Forelimb muscle (tissue), 1 donor: ENCODE results near the gene CCDC60. TPM values are rescaled to one million over a fixed set of nuclear protein-coding genes. Genes with fewer than 3 reads are reported as not detected.

Experiments used
- DNase-seq: peaks from one replicate; pipeline ENCODE4 v3.0.0-alpha.2; 2013; ENCODE audit warnings: low read depth
- polyA plus RNA-seq: library from polyadenylated mRNA; unstranded; fragments of 120-200 nt; gene quantifications from one replicate; pipeline ENCODE4 v1.2.1, GENCODE V29; 2013; ENCODE audit not compliant: insufficient read length

Gene CCDC60
- polyA plus RNA-seq, 1 donor: 0.09 TPM

DNA sequence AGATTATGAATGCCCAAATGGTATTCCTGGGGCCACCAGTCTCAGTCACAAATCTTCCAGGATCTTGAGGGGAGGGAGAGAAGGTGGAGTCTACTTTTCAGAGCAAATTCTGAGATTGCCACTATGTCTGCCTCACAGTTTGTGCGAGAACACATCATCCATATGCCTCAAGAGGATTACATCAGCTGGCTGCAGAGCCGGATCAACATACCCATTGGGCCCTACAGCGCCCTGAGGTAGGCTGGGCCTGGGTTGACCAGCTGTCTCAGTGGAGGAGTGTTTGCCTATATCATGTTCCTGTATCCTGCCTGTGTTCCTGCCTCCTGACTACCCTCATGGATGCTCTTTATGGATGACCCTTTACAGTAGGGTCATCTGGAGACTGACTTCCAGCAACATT lies 205.9 kb downstream of the CCDC60 start:
- no peak for DNase-seq

DNA sequence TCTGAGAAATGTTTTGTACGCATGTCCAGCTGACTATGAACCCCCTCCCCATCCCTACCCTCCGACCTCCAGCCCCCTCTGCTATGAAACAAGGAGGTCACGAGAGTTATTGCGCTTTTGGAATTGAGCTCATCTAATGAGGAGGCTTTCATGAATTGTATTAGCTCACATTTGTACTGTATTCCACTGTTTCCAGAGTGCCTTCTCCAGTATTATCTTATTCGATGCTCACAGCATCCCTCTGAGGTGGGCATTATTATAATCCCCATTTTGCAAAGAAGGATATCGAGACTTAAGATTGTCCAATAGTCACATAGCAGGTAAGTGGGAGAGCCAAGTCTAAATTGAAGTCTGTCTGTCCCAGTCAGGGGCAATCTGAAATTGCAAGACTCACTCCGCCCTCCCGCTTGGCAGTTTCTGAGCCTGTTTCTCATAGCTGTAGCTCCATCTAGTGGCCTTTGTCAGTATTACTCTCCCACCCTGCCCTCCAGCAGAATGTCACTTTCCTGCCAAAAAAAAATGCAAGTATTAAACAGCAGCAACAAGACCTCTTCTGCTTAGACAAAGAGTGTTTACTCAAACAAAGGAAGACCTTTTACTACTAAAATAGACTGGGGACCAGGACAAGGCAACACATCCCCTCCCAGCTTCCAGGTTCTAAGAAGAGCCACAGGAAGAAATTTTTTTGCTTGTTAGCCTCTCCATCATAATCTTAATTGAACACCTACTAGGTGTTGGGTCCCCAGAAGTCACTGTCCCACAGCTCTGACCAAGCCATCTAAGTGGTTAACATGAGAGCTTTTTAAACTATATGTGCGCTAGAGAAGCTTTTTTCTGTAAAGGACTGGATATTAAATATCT lies 210.5 kb downstream of the CCDC60 start:
- peak; percentile 57 for DNase-seq

DNA sequence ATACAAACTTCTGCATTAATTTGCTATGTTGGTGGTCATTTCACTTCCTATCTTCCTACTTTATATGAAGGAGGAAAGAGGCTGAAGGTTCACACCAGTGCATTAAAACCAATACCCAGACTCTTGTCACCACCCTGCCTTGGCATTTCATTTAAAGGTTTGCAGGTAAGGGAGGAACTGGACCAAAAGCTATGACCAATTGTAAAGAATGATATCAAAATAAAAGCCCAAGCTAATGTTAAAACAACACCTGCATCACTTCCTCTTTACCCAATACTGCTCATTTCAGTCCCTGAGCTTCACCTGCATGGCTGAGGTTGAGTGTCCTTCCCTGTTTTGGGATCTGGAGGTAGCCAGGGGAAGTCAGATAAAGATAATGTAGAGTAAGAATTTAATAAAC lies 211.8 kb downstream of the CCDC60 start:
- DNase-seq: no peak

DNA sequence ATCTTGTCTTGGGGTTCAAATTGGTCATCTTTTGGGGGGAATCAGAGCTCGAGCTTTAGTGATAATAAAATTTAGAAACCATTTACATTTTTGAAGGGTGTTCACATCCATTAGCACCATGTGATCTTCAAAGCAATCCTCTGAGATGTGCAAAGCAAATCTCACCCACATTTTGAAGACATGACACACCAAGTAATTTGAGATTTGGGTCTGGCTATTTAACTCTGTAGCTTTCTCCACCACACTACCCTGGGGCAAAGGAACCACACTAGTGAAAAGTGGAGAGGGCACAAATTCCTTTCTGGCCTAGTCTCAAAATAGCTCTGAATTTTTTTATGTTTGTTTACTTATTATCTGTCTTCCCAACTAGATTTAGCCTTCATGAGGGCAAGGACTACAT lies 212.5 kb downstream of the CCDC60 start:
- no peak for DNase-seq

DNA sequence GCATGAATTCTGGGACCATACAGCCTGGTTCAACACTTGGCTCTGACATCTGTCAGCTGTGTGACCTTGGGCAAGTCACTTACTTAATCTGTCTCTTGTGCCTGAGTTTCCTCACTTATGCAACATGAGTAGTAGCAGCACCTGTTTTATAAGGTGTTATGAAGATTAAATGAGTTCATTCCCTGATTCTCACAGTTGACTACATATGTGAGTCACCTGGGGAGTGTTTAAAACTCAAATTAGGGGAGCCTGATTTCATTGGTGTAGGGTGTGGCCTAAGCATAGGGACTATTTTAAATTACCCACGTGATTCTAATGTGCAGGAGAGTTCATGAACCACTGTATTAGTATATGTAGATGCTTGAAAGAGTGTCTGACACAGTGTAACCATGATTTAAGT lies 222.3 kb downstream of the CCDC60 start:
- no peak for DNase-seq

DNA sequence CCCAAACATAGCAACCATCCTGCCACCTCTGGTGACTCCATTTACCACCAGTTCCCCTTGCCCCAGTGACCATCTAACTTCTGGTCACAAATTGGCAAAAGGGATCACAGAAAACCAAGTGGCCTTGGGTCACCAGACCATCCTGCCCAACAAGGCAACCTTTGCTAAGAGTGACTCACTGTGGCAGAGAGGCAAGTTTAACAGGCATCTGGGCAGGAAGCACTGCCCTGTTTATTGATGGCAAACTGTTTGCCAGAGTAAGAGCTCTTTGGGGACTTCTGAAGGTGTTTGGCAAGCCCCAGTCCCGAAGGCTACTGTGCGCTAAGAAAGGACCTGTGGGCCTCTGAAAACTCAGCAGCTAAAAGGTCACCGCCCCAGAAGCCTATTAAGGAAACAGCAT lies 230.9 kb downstream of the CCDC60 start:
- no peak for DNase-seq

DNA sequence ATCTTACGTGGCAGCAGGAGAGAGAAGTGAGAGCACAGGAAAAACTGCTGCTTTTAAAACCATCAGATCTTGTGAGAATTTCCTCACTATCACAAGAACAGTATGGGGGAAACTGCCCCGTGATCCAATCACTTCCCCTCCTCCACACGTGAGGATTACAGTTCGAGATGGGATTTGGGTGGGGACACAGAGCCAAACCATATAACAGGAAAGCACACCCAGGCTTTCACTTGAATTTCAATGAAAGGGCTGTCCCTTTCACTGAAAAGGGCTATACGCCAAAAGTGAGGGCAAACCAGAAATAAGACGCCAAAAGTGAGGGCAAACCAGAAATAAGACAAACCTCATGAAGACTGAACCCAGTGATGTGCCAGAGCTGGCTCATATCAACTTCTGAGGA lies 236.2 kb downstream of the CCDC60 start:
- no peak for DNase-seq

DNA sequence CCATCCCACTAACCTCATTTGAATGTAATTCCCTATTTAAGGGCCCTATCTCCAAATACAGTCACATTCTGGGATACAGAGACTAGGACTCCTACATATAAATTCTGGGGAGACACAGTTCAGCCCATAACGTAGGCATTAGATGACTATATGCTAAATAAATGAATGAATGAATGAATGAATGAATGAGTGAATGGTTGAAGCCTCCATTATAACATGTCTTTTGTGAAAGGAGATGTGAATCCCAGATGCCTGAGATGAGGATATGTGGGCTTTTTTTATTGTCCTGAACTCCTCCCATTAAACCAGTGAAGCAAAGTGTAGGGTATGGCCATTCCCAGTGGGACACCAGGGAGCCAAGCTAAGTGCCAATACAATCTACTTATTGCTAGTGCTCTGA lies 238.6 kb downstream of the CCDC60 start:
- no peak for DNase-seq

DNA sequence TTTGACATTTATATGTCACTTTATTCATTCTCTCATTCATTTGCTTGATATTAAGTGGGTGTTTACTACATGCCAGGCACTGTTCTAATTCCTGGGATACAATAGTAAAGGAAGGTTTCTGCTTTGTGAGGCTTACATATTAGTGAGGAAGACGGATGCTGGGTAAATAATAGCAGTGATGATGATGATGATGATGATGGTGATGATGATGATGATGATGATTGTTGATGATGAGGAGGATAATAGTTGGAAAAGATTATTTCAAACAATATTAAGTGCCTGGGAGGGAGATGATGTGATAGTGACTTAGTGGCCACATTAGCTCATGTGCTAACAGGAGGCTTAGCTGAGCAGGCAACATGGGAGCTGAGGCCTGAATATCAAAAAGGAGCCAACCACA lies 239.7 kb downstream of the CCDC60 start:
- DNase-seq: no peak

DNA sequence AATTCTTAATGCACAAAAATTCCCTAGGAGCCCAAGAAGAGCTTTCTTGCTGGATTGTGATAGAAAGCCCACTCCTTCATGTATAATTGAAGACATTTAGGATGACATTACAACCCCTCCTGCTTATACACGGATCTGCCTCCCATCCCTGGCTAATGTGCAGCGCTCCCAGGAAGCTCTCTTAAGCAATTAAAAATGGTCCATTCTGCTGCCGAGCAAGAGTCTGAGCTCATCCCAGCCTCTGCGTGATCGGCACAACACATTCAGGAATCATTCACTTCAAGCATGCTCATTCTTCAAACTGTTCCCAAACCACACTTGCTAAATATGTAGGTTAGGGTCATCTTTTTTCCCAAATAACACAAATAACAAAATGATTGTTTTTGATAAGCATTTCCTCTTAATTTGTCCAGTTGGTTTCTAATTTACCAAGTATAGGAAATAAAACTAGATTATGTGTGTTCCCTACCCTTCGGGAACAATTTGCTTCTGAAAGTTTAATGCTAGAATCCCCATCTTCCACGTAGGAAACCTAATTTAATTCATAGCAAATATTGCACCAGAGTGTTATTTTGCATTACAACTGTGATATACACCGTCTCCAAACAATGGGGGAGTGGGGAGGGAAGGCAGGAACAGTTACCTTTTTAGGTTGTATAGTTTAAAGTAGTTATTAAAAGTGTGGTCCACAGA lies 241.7 kb downstream of the CCDC60 start:
- no peak for DNase-seq

DNA sequence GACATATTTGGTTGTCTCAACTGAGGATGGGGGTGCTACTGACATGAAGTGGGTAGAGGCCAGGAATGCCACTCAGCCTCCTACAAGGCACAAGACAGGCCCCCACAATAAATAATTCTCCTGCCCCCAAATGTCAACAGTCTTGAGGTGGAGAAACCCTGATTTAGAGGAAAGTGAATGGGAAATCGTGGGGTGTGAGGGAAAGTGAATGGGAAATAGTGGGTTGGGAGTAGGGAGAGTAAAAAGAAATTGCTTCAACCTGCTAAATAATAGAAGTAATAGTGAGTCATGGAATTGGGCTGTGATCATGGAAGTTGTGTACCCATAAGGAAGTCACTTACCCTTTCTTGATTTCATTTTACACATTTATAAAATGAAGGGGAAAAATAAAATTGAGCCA lies 242.4 kb downstream of the CCDC60 start:
- no peak for DNase-seq

DNA sequence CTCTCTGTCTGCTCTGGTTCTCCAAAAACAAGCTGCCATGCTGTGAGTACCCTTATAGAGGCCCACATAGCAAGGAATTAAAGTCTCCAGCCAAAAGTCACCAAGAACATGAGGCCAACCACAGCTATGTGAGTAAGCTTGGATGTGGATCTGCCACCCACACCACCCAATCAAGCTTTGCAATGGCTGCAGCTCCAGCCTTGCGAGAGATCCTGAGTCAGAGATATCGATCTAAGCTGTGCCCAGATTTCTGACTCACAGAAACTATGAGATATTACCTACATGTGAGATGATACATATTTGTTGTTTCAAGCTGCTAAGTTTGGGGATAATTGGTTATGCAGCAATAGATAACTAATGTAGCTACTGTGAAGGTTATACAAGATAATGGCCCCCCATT lies 243.6 kb downstream of the CCDC60 start:
- DNase-seq: no peak

DNA sequence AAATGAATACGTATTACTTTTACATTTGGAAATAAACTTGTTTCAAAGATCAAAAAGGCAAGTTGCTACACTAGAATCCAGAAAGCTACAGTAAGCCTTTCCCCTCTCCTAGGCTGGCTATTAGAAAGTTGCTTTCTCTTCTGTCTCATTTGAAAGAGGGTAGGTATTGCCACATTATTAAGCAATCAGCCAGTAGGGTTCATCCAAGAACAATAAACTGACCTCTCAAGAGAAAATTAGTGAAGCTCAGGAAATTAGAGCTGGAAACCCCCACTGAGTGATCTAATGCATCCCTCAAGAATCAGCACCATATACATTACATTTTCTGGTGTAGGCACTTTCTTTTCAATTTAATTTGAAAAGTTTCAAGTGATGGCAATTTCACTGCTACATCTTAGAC lies 254.6 kb downstream of the CCDC60 start:
- no peak for DNase-seq

DNA sequence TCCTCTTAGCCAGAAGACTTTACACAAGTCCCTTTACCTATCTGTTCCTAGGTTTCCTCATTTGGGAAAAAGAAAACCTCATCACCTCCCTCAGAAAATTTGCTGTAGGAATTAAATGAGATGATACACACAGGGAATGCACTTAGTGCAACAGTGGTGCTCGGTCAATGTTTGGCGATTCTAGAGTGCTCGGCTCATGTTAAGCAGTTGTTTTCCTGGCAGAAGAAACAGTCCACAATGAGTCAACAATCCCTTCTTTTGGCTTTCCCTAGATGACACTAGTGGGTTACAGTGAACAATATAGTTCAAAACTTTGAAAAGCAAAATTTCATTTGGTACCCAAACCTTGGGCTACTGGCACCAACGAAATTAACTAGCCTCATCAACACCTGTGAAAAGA lies 255.1 kb downstream of the CCDC60 start:
- no peak for DNase-seq

Other genes with a start within 250 kb of the CCDC60 start
- gene HSPB8, start 155.8 kb upstream of the CCDC60 start, polyA plus RNA-seq: 269 TPM